HG02870 (cell line): ENCODE data around the gene TADA2B.
"Not testable (repeated sequence)": the region's sequence is repeated elsewhere in the genome, so short reads cannot be mapped to it uniquely, and the experiment has no call there.

Source experiments
- ATAC-seq: cut with Tn5 transposase; IDR thresholded peaks from one replicate; pipeline ENCODE4 v1.9.1; 2021; ENCODE audit warnings: mild to moderate bottlenecking, moderate library complexity; ENCODE audit not compliant: unreplicated experiment

The TADA2B gene

DNA sequence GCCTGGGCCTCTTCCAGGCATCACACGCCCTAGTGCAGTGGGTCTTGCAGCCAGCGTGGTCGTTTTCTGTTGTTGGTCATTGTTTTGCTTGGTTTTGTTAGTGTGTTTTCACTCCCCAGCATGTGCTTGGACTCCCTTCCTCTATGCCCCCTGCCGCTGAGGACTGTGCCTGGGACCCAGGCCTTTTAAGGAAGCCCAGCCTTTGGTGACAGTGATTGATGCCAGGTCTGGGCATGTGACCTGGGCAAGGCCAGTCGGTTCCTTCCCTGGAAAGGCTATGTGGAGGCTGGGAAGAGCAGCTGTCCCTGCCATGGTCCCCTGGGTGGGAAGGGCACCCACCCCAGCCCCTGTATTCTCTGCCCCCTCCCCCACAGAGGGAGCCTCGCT is 33.5 kb downstream of the TADA2B start:
- ATAC-seq: no peak

DNA sequence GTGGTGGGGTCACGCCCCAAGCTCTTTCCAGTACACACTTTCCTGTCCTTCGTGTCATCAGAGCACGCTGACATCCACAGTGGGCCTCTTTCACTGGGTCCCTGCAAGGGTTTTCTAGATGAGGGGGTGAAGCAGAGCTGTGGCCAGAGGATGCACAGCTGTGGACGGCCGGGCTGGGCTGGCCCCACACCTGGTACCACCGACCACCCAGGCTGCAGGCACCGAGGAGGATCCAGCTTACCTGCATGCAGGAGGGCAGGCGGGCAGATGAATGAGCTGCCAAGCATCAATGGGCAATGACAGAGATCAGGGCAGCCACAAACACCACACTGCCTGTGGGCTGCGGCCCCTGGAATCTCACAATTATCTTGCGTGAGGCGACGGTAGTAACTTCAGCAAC is 34.2 kb downstream of the TADA2B start:
- no peak for ATAC-seq

DNA sequence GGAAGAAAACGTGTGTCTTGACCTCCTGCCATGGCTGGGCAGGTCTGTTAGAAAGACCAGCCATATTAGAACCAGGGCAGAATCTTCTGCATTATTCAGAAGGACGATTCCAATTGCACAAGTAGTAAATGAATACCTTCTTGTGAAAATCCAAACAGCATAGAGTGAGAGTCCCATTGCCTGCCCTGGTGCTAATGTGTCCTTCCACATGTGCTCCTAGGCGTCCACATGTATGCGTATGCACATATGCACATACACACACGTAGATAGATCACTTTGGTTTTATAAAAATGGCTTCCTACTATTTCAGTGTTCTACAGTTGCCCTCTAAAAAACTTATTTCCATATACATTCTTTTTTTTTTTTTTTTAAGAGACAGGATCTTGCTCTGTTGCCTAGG is 34.9 kb downstream of the TADA2B start:
- ATAC-seq: no peak

DNA sequence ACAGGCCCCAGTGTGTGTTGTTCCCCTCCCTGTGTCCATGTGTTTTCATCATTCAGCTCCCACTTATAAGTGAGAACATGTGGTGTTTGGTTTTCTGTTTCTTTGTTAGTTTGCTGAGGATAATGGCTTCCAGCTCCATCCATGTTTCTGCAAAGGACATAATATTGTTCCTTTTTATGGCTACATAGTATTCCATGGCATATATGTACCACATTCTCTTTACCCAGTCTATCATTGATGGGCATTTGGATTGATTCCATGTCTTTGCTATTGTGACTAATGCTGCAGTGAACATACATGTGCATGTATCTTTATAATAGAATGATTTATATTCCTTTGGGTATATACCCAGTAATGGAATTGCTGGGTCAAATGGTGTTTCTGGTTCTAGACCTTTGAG is 36.3 kb downstream of the TADA2B start:
- ATAC-seq: not testable (repeated sequence)

DNA sequence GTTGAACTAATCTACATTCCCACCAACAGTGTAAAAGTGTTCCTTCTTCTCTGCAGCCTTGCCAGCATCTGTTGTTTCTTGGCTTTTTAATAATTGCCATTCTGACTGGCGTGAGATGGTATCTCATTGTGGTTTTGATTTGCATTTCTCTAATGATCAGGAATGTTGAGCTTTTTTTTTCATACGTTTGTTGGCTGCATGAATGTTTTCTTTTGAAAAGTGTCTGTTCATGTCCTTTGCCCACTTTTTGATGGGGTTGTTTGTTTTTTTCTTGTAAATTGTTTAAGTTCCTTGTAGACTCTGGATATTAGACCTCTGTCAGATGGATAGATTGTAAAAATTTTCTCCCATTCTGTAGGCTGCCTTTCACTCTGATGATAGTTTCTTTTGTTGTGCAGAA is 36.7 kb downstream of the TADA2B start:
- ATAC-seq: not testable (repeated sequence)

DNA sequence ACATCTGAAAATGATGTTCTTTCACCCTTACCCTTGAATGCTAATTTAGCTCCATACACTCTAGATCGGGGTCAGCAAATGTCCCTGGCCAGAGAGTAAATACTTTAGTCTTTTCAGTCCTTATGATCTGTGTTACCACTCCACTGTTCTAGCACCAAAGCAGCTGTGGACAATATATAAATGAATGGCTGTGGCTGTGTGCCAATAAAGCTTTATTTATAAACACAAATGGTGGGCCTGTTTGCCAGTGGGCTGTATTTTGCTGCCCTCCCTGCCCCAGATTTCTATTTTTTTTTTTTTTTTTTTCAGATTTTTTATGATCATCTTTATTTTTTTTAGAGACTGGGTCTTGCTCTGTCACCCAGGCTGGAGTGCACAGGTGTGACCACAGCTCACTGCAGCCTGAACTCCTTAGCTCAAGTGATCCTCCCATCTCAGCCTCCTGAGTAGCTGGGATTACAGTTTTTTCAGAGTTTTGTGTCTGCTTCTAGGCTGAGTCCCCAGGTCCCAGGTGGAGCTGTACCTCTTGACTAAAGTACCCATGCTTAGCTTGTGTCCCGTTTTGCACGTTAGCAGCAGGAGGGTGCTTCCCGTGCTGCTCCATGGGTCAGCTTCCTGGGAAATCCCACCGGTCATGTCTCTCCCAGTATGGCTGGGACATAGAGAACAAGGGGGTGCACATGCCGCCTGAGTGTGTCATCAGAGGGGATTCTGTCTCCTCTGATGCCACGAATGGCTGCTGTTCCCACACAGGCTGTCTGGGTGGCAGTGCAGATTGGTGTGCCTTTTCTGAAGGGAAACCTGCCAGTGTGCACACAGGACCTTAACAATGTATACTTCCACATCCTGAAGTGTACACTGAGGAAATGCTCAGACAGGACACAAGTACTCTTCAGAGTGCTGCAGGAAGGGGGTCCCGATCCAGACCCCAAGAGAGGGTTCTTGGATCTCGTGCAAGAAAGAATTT is 40.7 kb downstream of the TADA2B start:
- no peak for ATAC-seq

DNA sequence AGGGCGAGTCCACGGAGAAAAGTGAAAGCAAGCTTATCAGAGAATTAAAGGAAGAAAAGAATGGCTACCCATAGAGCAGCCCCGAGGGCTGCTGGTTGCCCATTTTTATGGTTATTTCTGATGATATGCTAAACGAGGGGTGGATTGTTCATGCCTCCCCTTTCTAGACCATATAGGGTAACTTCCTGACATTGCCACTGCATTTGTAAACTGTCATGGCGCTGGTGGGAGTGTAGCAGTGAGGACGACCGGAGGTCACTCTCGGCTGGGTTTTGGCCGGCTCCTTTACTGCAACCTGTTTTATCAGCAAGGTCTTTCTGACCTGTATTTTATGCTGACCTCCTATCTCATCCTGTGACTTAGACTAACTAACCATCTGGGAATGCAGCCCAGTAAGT is 41.4 kb downstream of the TADA2B start:
- ATAC-seq: not testable (repeated sequence)

DNA sequence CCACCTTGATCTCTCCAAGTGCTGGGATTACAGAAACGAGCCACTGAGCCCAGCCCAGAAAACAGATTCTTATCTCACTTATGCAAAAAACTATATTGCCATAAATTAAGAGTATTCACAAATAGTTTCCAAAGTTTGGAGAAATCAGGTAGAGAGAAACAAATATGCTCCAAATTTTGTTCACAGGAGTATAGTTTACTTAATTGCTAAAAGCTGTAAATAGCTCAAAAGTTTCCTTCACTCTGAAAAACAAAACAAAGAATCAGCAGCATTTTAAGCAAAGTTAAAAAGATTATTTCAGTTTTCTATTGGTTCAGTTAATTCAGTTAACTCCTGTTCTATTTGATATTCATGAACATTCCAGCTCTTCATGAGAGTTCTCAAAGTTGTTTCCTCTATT is 43.2 kb downstream of the TADA2B start:
- ATAC-seq: no peak

DNA sequence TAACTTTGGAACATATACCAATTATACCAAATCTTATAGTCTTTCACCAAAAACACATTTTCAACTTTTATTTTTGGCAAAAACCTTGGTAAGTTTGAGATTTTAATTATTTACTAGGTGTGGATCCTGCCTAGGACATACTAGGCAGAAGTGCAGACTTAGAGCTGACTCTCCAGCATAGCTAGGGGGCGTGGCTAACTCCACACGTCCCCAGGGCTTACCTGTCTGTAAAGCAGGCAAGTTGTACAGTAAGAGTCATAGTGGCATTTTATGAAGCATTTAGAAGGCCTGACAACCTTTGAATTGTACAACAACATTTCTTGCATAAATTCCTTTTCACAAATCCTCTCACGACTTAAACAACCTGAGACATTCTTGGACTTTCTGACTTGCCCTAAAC is 43.9 kb downstream of the TADA2B start:
- no peak for ATAC-seq

DNA sequence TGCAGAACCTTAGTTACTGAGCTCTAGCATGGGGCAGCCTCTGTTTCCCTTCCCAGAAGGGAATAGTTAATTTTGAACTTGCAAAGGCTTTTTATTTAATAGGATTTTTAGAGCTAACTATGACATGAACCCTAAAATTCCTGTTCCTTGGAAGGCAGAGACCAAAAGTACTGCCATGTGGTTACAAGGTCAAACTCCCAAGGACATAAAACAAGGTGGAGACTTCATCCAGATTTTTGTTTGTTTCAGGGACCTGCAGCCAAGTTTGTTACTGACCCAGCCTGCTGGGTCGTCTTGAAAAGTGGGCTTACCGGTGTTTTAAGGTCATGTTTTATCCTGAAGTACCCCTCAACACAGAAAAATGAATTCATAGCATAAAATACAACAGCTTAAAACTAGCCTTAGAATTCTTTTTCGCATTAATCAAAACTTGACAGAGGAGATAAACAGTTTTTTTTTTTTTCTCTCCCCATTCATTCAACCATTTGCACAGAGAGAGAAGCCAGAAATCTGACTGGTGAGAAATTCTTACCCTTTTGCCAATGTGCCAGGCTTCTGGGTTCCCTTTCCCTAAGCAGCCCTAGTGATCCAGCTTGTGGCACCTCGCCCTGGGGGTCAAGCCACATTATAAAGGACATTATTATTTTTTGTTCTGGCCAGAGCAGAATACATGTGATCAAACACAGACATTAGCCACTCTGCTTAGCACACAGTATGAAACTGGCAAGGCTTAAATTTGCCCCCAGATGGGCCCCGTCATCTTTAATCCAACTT is 46.2 kb downstream of the TADA2B start:
- ATAC-seq: no peak

DNA sequence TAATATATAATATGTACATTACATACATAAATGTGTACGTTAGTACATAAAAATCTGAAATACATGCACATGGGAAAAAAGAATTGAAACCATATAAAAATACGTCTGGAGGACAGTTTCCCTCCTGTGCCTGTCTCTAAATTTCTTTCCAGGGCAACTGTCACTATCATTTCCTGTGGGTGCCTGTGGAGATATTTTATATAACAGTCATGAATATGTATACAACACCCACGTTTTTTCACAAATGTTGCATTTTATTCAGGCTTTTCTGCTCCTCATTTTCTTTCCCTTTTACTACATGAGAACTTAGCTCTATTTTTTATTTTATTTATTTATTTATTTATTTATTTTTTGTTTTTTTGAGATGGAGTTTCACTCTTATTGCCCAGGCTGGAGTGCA is 48.9 kb downstream of the TADA2B start:
- no peak for ATAC-seq

DNA sequence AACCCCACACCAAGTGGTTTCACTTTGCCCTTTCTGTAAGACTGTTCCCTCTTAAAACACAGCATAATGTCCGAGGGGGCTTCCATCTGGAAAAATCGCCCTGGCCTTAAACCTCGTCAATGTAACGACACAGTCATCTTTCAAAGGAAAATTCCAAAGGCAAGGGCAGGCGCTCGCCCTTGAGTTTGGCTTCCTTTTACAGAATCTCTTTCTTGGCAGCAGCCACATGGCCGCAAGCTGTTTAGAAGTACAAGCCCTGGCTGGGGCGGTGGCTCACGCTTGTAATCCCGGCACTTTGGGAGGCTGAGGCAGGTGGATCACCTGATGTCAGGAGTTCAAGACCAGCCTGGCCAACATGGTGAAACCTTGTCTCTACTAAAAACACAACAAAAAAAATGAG is 51.7 kb downstream of the TADA2B start:
- ATAC-seq: no peak

DNA sequence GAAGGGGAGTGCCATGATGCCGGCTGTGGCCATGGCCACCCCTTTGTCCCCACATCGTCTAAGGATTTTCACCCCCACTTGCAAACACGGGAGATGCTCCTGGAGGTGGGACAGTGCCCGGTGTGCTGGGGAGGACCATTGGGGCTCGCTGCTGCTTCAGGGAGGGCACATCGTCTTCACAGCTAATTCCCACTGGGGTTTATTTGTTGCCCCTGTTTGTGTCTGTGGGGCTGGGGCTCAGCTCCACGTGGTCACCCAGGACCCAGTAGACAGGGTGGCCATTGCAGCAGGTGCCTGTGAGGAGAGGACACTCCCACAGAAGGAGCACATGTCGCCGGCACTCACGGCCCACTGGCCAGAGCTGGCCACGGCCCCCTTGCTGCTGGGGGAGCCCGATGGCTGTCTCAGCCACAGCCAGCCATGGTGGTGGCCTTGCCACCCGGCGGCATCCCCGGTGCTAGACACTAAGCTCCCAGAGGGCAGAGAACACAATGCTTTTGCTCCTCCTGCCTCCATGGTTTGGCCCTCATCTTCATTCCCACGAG is 52.5 kb downstream of the TADA2B start:
- no peak for ATAC-seq

DNA sequence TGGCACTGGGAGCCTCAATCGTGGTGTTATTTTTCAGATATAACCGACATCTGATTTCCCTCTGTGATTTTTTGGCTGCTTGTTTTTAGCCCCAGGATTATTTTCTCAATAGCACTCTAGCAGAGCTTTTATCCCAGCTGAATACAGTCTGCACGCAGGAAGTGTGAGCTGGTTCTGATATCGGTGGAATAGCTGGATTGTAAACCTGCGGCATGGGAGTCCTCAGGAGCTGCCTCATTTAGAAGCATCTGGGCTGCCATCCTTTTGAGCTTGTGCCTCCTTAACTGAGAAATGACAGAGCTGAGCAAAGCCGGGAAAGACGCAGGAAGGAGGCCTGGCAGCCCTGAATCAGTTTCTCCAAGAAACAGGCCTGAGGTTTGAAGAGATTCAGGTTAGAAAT is 53.1 kb downstream of the TADA2B start:
- ATAC-seq: no peak

DNA sequence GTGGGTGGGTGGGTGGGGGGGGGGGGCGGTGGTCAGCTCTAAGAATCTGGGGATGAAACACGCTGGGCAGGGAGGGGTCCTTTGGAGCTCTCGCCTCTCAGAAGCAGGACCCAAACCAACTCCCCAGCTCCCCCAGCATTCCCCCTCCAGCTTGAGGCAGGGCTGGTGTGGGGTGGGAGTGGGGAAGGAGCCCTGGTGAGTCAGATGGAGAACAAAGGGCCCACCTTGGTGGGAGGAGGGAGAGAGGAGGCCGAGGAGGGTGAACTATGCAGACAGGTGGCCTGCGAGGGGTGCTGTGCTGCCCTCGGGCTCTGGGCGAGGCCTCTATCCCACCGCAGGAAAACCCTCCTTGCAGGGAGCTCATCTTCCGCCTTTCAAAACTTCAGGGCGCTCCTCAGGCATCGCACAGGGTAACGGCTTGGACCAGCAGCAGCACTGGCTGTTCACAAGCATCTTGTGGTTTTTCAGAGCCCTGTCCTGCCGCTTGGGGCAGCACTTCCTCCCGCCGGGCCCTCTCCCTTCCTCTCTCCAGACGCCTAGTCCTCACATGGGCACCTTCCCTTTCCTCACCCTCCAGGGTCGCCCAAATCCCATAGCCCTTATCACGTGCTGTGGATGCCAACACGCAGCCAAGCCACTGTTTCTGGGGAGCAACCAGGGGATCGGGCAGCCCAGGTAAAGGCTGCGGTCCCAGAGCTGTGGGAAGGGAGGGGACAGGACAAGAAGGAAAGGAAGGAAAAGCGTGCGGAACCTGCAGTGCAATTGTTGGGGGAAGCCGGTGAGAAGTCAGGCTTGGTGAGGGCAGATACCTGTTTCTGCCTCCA is 58.7 kb downstream of the TADA2B start:
- ATAC-seq: no peak

DNA sequence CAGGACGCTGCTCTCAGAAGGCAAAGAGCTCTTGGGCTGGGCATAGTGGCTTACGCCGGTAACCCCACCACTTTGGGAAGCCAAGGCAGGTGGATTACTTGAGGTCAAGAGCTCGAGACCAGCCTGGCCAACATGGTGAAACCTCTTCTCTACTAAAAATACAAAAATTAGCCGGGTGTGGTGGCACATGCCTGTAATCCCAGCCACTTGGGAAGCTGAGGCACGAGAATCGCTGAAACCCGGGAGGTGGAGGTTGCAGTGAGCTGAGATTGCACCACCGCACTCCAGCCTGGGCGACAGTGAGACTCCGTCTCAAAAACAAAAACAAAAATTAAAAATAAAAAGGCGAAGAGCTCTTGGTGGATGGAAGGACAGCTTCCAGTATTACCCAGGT is 59.3 kb downstream of the TADA2B start:
- not testable (repeated sequence) for ATAC-seq

DNA sequence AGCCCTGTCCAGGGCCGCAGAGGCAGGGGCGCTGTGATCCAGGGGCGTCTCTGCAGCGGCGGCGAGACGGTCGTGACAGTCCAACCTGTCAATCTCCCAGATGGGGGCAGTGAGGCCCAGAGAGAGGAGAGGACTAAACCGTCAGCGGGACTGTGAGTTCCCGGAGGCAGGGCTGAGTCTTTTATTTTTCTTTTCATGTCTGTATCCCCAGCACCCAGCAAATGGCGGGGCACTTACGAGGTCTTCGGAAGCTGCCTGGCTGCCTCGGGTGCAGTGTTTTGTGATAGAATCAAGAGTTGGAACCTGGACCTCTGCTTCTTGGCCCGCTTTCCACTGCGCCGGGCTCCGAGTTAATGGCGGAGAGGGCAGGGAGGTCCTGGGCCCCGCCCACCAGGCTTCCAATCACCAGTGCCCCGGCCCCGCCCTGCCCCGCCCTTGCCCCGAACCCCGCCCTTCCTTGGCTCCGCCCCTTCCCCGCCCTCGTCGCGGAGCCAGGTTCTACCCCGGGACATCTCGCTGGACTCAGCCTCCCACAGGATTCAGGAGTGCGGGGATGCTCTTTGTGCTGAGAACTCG is 59.9 kb downstream of the TADA2B start:
- ATAC-seq: peak; percentile 74

DNA sequence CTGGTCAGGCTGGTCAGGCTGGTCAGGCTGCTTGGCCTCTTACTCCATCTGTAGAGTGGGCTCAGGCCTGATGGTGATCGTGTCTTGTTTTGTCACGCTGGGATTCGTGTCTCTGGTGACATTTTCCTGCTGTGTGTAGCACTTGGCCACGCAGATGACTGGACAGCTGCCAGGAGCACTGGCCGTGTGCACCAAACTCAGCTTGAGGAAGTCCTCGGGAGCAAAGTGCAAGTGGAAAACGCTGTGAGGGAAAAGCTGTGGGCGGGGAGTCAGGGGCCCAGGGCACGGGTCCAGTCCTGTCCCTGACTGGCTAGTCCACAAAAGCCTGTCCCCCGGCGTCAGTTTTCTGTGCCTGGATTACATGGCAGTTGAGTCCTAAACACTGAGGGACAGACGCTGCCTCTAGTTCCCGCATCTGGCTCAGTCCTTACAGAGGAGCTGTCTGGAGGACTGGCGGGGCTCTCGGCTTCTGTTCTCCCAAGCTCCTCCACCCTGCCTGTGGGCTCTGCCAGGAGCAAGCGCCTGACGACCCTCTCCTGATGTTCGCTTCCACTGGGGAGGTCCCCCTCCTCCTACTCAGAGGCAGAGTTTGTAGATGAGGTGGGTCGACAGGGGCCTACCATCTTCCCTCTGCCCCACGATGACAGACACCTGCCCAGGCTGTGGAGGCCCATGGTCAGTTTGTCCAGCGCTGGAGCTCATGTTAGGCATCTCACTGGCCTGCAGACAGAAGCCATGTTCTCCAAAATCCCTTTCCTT is 60.6 kb downstream of the TADA2B start:
- no peak for ATAC-seq

DNA sequence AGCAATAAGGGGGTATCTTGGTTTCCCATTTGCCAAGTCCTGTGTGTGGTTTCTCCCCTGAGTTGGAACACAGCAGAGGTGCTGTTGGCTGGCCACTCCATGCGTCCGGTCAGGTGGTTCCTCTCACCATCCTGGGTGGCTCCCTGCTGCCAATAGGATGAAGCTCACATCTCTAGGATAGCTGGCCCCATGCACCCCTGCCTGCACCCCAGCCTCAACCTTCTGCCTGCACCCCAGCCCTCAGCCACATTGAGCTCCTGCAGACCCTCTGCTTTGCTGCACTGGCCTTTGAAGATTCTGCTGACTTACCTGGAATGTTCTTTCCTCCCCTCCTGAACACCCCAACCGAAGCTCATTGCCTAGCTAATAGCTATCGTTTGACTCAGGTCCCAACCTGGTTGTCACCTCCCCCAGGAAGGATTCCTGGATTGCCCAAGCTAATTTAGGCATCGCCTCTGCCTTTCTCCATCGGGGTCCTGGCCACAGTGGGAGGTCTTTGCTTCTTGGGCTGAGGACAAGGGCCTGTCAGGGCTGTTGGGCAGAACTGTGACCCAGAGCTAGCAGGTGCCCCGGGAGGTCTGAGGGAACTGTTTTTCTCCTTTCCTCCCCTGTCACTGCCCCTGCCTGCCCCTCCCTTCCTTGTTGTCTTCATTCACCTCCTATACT is 61.3 kb downstream of the TADA2B start:
- no peak for ATAC-seq
